PC-9 (cell line): ENCODE results near the gene ITSN1. TPM values are rescaled to one million over a fixed set of nuclear protein-coding genes. Genes with fewer than 3 reads are reported as not detected.
"Not testable (repeated sequence)": the region's sequence is repeated elsewhere in the genome, so short reads cannot be mapped to it uniquely, and the experiment has no call there.

ENCODE experiments used
- BruUV-seq: library from RNA; stranded (reverse); fragments of 400-500 nt; replicated peaks from 2 replicates; lab custom pipeline; 2021; lab: Mats Ljungman, UMichigan
- CTCF ChIA-PET: fragments of 300-600 bp; sonication (Branson Sonifier 250); formaldehyde crosslinking; loops from one replicate; lab custom pipeline; 2022; ENCODE audit warnings: antibody characterized with exemption; lab: Charles Lee
- POLR2A ChIA-PET: fragments of 300-600 bp; sonication (Branson Sonifier 250); formaldehyde crosslinking; loops from one replicate; lab custom pipeline; 2022; ENCODE audit warnings: antibody characterized with exemption; ENCODE audit not compliant: unreplicated experiment; lab: Charles Lee
- DNase-seq, 2 experiments: peaks; one replicate each; pipeline versions ENCODE4 v3.0.0 to v3.0.0-alpha.2; 2015 to 2022; ENCODE audit warnings: mixed read lengths in 1 of 2
- H2AFZ ChIP-seq: fragments of 200-600 bp; sonication (generic); 2 replicates; pipeline ENCODE4 v1.8.1; 2017; ENCODE audit warnings: antibody characterized with exemption
- H3F3A ChIP-seq: fragments of 200-600 bp; sonication (generic); 2 replicates; pipeline ENCODE4 v1.8.1; 2017; ENCODE audit warnings: antibody characterized with exemption, mild to moderate bottlenecking, low read depth; ENCODE audit not compliant: insufficient read depth
- H3K27ac ChIP-seq: fragments of 200-600 bp; sonication (generic); 2 replicates; pipeline ENCODE4 v1.6.1; 2016; ENCODE audit warnings: mixed run types
- H3K27me3 ChIP-seq: fragments of 200-600 bp; sonication (generic); 2 replicates; pipeline ENCODE4 v1.6.1; 2016; ENCODE audit warnings: low read depth, mixed run types; ENCODE audit not compliant: insufficient read depth
- H3K36me3 ChIP-seq: fragments of 200-600 bp; sonication (generic); 2 replicates; pipeline ENCODE4 v1.6.1; 2016; ENCODE audit warnings: low read depth, mixed run types
- H3K4me1 ChIP-seq: fragments of 200-600 bp; sonication (generic); replicated peaks from 2 replicates; pipeline ENCODE4 v1.6.1; 2016; ENCODE audit warnings: mixed run types; ENCODE audit not compliant: insufficient read depth
- H3K4me2 ChIP-seq: fragments of 200-600 bp; sonication (generic); 2 replicates; pipeline ENCODE4 v1.6.1; 2017; ENCODE audit warnings: mixed run types
- H3K4me3 ChIP-seq: fragments of 200-600 bp; sonication (generic); 2 replicates; pipeline ENCODE4 v1.6.1; 2016; ENCODE audit warnings: mixed run types
- H3K79me2 ChIP-seq: fragments of 200-600 bp; sonication (generic); 2 replicates; pipeline ENCODE4 v1.6.1; 2017; ENCODE audit warnings: low read depth, mixed run types
- H3K9me2 ChIP-seq: fragments of 200-600 bp; sonication (generic); 2 replicates; pipeline ENCODE4 v1.8.1; 2017; ENCODE audit warnings: mild to moderate bottlenecking; ENCODE audit not compliant: insufficient read depth
- H3K9me3 ChIP-seq: fragments of 200-600 bp; sonication (generic); 2 replicates; pipeline ENCODE4 v1.8.1; 2016; ENCODE audit warnings: low read depth; ENCODE audit not compliant: insufficient read depth
- H4K20me1 ChIP-seq: fragments of 200-600 bp; sonication (generic); 2 replicates; pipeline ENCODE4 v1.8.1; 2017; ENCODE audit not compliant: insufficient read depth
- CTCF ChIP-seq: fragments of 200-600 bp; sonication (generic); conservative IDR thresholded peaks from 2 replicates; pipeline ENCODE4 v1.6.1; 2017; ENCODE audit warnings: mixed run types, antibody characterized with exemption, mild to moderate bottlenecking, moderate library complexity
- EZH2 ChIP-seq: fragments of 200-600 bp; sonication (generic); IDR thresholded peaks from 2 replicates; pipeline ENCODE4 v1.8.0; 2017; ENCODE audit warnings: antibody characterized with exemption, low read depth
- intact Hi-C: fragments of 100-400 bp; cut with micrococcal nuclease; formaldehyde crosslinking; loops from one replicate; pipeline ENCODE4 v1.10.0; 2022; ENCODE audit not compliant: unreplicated experiment
- total RNA-seq: library from RNA; stranded (reverse); gene quantifications from 2 replicates; pipeline ENCODE4 v1.2.3, GENCODE V29; 2021

ITSN1 gene
- total RNA-seq, 1 experiment from 2014 or later: 46.3 TPM

GRCh38 chr21:33861125-33861524 lies 218.8 kb downstream of the ITSN1 start:
- POLR2A ChIA-PET: no interaction called here
- Histone ChIP-seq H3K9me2 (no peaks in the 10 kb centered on the region), H3K9me3 (no peaks in the 10 kb centered on the region), H3F3A (no peaks in the 10 kb centered on the region), H2AFZ (no peak overlapping the region), H3K27ac (no peak overlapping the region), H3K27me3 (no peaks in the 10 kb centered on the region), H4K20me1 (no peaks in the 10 kb centered on the region), H3K4me1 (no peaks in the 10 kb centered on the region), H3K4me2 (no peak overlapping the region), H3K79me2 (no peaks in the 10 kb centered on the region), H3K36me3 (no peaks in the 10 kb centered on the region), H3K4me3 (no peak overlapping the region)
- intact Hi-C loops: no loop called here
- CTCF ChIA-PET: no interaction called here
- TF ChIP-seq CTCF: no peak
- no peak for DNase-seq
- no TSS peak for BruUV-seq

- H3K27ac ChIP-seq, CTCF ChIA-PET, H3K4me3 ChIP-seq, intact Hi-C loops, H3K9me2 ChIP-seq, H4K20me1 ChIP-seq, POLR2A ChIA-PET, H3K4me2 ChIP-seq, H3K36me3 ChIP-seq, H3K79me2 ChIP-seq, H3K27me3 ChIP-seq, H2AFZ ChIP-seq, BruUV-seq, H3K9me3 ChIP-seq, H3K4me1 ChIP-seq, H3F3A ChIP-seq, DNase-seq: not testable (repeated sequence)
Observed at GRCh38 chr21:33863191-33863590, 220.9 kb downstream of the ITSN1 start.

GRCh38 chr21:33864150-33864549 lies 221.8 kb downstream of the ITSN1 start:
- no peaks in the 10 kb centered on the region for H3K9me2 ChIP-seq
- no TSS peak for BruUV-seq
- intact Hi-C loops: no loop called here
- H3K36me3 ChIP-seq: no peaks in the 10 kb centered on the region
- no peaks in the 10 kb centered on the region for H3K79me2 ChIP-seq
- no peaks in the 10 kb centered on the region for H3K27me3 ChIP-seq
- TF ChIP-seq EZH2 (no peak), CTCF (no peak)
- no peak overlapping the region for H3K4me3 ChIP-seq
- H3K9me3 ChIP-seq: no peaks in the 10 kb centered on the region
- no peaks in the 10 kb centered on the region for H4K20me1 ChIP-seq
- H3K4me1 ChIP-seq: no peaks in the 10 kb centered on the region
- CTCF ChIA-PET: no interaction called here
- no peaks in the 10 kb centered on the region for H3F3A ChIP-seq
- H2AFZ ChIP-seq: no peak overlapping the region
- no peak for DNase-seq
- no peak overlapping the region for H3K27ac ChIP-seq
- POLR2A ChIA-PET: no interaction called here
- no peak overlapping the region for H3K4me2 ChIP-seq

GRCh38 chr21:33865176-33865575 lies 222.9 kb downstream of the ITSN1 start:
- TF ChIP-seq CTCF (no peak), EZH2 (no peak)
- Histone ChIP-seq H3K27me3 (no peaks in the 10 kb centered on the region), H3F3A (no peaks in the 10 kb centered on the region), H3K4me3 (no peak overlapping the region), H2AFZ (no peak overlapping the region), H3K4me1 (no peaks in the 10 kb centered on the region), H3K4me2 (no peak overlapping the region), H3K9me2 (no peaks in the 10 kb centered on the region), H3K79me2 (no peaks in the 10 kb centered on the region), H3K36me3 (no peaks in the 10 kb centered on the region), H3K9me3 (no peaks in the 10 kb centered on the region), H4K20me1 (no peaks in the 10 kb centered on the region), H3K27ac (no peak overlapping the region)
- DNase-seq: no peak
- no TSS peak for BruUV-seq
- POLR2A ChIA-PET: no interaction called here
- CTCF ChIA-PET: no interaction called here
- intact Hi-C loops: no loop called here
